Natural killer cell (primary cell): Measurements from ENCODE around the gene SV2A. TPM values are rescaled to one million over a fixed set of nuclear protein-coding genes. Genes with fewer than 3 reads are reported as not detected.
"Not testable (repeated sequence)": the region's sequence is repeated elsewhere in the genome, so short reads cannot be mapped to it uniquely, and the experiment has no call there.

Source experiments
- ATAC-seq, 3 donors: fragments of 150-1000 bp in 2 of 3; fragments of 200-7000 bp in 1 of 3; cut with Tn5 transposase; 1 replicate in 1 of 3; 2 replicates in 2 of 3; pipeline ENCODE4 v1.10.0; 2021; ENCODE audit warnings: mild to moderate bottlenecking in 2 of 3, moderate library complexity in 2 of 3
- DNase-seq, 2 donors: peaks; one replicate each; pipeline versions ENCODE4 v3.0.0 to v3.0.0-alpha.2; 2013 to 2021; ENCODE audit warnings: mixed read lengths in 1 of 2
- H3K27ac ChIP-seq: one replicate; pipeline ENCODE4 v1.5.1; 2013; ENCODE audit warnings: mild to moderate bottlenecking, low read length
- H3K27me3 ChIP-seq: one replicate; pipeline ENCODE4 v1.6.1; 2013; ENCODE audit warnings: low read length; ENCODE audit not compliant: control insufficient read depth, insufficient read depth
- H3K36me3 ChIP-seq: one replicate; pipeline ENCODE4 v1.6.1; 2013; ENCODE audit warnings: low read length; ENCODE audit not compliant: control insufficient read depth, insufficient read depth
- H3K4me1 ChIP-seq: one replicate; pipeline ENCODE4 v1.6.1; 2013; ENCODE audit warnings: low read length; ENCODE audit not compliant: control insufficient read depth, insufficient read depth
- H3K4me3 ChIP-seq: one replicate; pipeline ENCODE4 v1.5.1; 2013; ENCODE audit warnings: low read length
- H3K9me3 ChIP-seq: one replicate; pipeline ENCODE4 v1.6.1; 2013; ENCODE audit warnings: low read length; ENCODE audit not compliant: control insufficient read depth, insufficient read depth
- H3K27ac Mint-ChIP-seq, 2 donors: one replicate each; pipeline ENCODE4 v1.8.0; 2022; ENCODE audit warnings: mild to moderate bottlenecking in 2 of 2, mixed read lengths in 2 of 2, moderate library complexity in 1 of 2
- H3K27me3 Mint-ChIP-seq, 2 donors: one replicate each; pipeline ENCODE4 v1.8.0; 2022; ENCODE audit warnings: low read depth in 2 of 2, mixed read lengths in 2 of 2
- H3K36me3 Mint-ChIP-seq: one replicate; pipeline ENCODE4 v1.8.0; 2022; ENCODE audit warnings: mixed read lengths
- H3K4me1 Mint-ChIP-seq, 2 donors: one replicate each; pipeline ENCODE4 v1.8.0; 2022; ENCODE audit warnings: mixed read lengths in 2 of 2
- H3K4me3 Mint-ChIP-seq: one replicate; pipeline ENCODE4 v1.8.0; 2022; ENCODE audit warnings: mild to moderate bottlenecking, moderate library complexity, mixed read lengths
- H3K9me3 Mint-ChIP-seq, 2 donors: one replicate each; pipeline ENCODE4 v1.8.0; 2022; ENCODE audit warnings: mixed read lengths in 2 of 2
- WGBS: methylation state at CpG from one replicate; pipeline ENCODE4 v1.1.7; 2013; ENCODE audit warnings: missing lambda C conversion rate; ENCODE audit not compliant: insufficient coverage; 5-methylcytosine and 5-hydroxymethylcytosine counted together
- intact Hi-C: fragments of 100-400 bp; cut with micrococcal nuclease; formaldehyde crosslinking; loops from one replicate; pipeline ENCODE4 v1.14.2; 2022
- total RNA-seq, 4 donors: library from RNA; stranded (reverse); fragments of 120-200 nt in 1 of 4; gene quantifications; one replicate each; pipeline versions ENCODE4 v1.2.3 to v1.2.4, GENCODE V29; 2013 to 2022

The SV2A gene
- total RNA-seq, 3 donors from 2014 or later (not counting 1 experiment from before 2014, with no cell fraction given): 0.73 to 3.9 (median 1.3) TPM

GRCh38 chr1:149860684-149861496 is 56.8 kb downstream of the SV2A start:
- intact Hi-C loops, H3K4me3 Mint-ChIP-seq: not testable (repeated sequence)

DNA sequence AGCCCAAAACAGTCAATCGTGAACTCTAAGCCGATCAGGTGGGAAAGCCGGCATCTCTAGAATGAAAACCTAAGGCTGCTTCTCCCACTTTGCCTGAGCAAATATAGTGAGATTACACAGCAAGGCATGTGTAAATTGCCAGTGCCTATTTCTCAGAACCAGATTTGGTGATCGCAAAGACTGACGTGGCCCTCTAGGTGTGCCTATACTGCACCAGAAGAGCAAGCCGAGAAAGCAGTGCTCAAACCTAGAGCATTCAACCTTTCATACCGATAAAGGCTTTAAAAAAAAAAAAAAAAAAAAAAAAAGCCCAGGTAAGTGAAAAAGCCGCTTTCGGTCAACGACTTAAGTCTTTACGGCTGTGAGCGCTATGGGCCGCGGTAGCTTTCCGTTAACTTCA is 57.4 kb downstream of the SV2A start:
- DNase-seq, H3K4me3 ChIP-seq, H3K9me3 ChIP-seq, H3K9me3 Mint-ChIP-seq, H3K36me3 Mint-ChIP-seq, H3K4me1 ChIP-seq, H3K36me3 ChIP-seq, H3K27me3 ChIP-seq, H3K27me3 Mint-ChIP-seq, H3K27ac ChIP-seq, H3K4me3 Mint-ChIP-seq, H3K27ac Mint-ChIP-seq, H3K4me1 Mint-ChIP-seq, intact Hi-C loops: not testable (repeated sequence)
- no CpG with 5 or more reads among the region's 15 CpGs for WGBS
- peak; percentile 14 to 18 (median 17) for ATAC-seq

More at GRCh38 chr1:149860684-149861496, 56.8 kb downstream of the SV2A start:
- not testable (repeated sequence) for H3K36me3 ChIP-seq, H3K36me3 Mint-ChIP-seq, H3K27ac Mint-ChIP-seq, H3K4me1 Mint-ChIP-seq, H3K4me3 ChIP-seq, H3K9me3 Mint-ChIP-seq, H3K27me3 ChIP-seq, H3K9me3 ChIP-seq, H3K4me1 ChIP-seq, DNase-seq, H3K27ac ChIP-seq, H3K27me3 Mint-ChIP-seq
- no CpG with 5 or more reads among the region's 55 CpGs for WGBS
- peak; percentile 78 to 91 (median 82) for ATAC-seq

Other genes starting within 250 kb of the SV2A start
- gene FCGR1A, start 135.2 kb downstream of the SV2A start, total RNA-seq: under 1 TPM in 2 of 3 donors, not detected in 1; 0.48 to 0.77 TPM
- gene BOLA1, start 18.3 kb downstream of the SV2A start, total RNA-seq: 1 to 10 TPM; 7.0 to 8.3 (median 7.9) TPM
- 10 to 100 TPM; 67.3 to 73.7 (median 68.5) TPM for gene SF3B4, start 10.0 kb upstream of the SV2A start, total RNA-seq
- 1 to 10 TPM; 1.8 to 3.0 (median 2.9) TPM for gene MTMR11, start 19.0 kb upstream of the SV2A start, total RNA-seq
- 10 to 100 TPM; 10.6 to 19.6 (median 12.3) TPM for gene OTUD7B, start 92.9 kb upstream of the SV2A start, total RNA-seq
- gene VPS45, start 149.9 kb upstream of the SV2A start, total RNA-seq: 10 to 100 TPM; 28.8 to 41.1 (median 33.0) TPM
- gene PLEKHO1, start 232.1 kb upstream of the SV2A start, total RNA-seq: 10 to 100 TPM; 53.3 to 73.8 (median 64.6) TPM